Neural progenitor cell (in vitro differentiated cells): ENCODE measurements around the gene KIAA1586. TPM values are rescaled to one million over a fixed set of nuclear protein-coding genes. Genes with fewer than 3 reads are reported as not detected.
"Not testable (repeated sequence)": the region's sequence is repeated elsewhere in the genome, so short reads cannot be mapped to it uniquely, and the experiment has no call there.

Source experiments
- DNase-seq: peaks from one replicate; pipeline ENCODE4 v3.0.0-alpha.2; 2016; ENCODE audit warnings: low spot score
- H2AFZ ChIP-seq: fragments of 200-600 bp; sonication (generic); replicated peaks from 2 replicates; pipeline ENCODE4 v1.6.1; 2016; ENCODE audit warnings: antibody characterized with exemption
- H3F3A ChIP-seq: fragments of 200-600 bp; sonication (generic); 2 replicates; pipeline ENCODE4 v1.6.1; 2016; ENCODE audit warnings: antibody characterized with exemption, low read depth
- H3K27ac ChIP-seq: fragments of 200-600 bp; sonication (generic); 2 replicates; pipeline ENCODE4 v1.5.1; 2016; ENCODE audit warnings: mild to moderate bottlenecking
- H3K27me3 ChIP-seq: fragments of 200-600 bp; sonication (generic); 2 replicates; pipeline ENCODE4 v1.6.1; 2016; ENCODE audit warnings: mild to moderate bottlenecking, moderate library complexity
- H3K36me3 ChIP-seq: fragments of 200-600 bp; sonication (generic); 2 replicates; pipeline ENCODE4 v1.5.1; 2016
- H3K4me1 ChIP-seq: fragments of 200-600 bp; sonication (generic); 2 replicates; pipeline ENCODE4 v1.6.1; 2016; ENCODE audit warnings: mixed run types
- H3K4me2 ChIP-seq: fragments of 200-600 bp; sonication (generic); 2 replicates; pipeline ENCODE4 v1.6.1; 2016
- H3K4me3 ChIP-seq: fragments of 200-600 bp; sonication (generic); 2 replicates; pipeline ENCODE4 v1.5.1; 2016
- H3K79me2 ChIP-seq: fragments of 200-600 bp; sonication (generic); 2 replicates; pipeline ENCODE4 v1.6.1; 2016; ENCODE audit warnings: low read depth
- H3K9ac ChIP-seq: fragments of 200-600 bp; sonication (generic); 2 replicates; pipeline ENCODE4 v1.6.1; 2016
- H3K9me3 ChIP-seq: fragments of 200-600 bp; sonication (generic); 2 replicates; pipeline ENCODE4 v1.5.1; 2016; ENCODE audit warnings: low read depth
- H4K20me1 ChIP-seq: fragments of 200-600 bp; sonication (generic); 2 replicates; pipeline ENCODE4 v1.6.1; 2016; ENCODE audit warnings: low read depth
- H3K27ac Mint-ChIP-seq: 3 replicates; pipeline ENCODE4 v1.8.0; 2021; ENCODE audit warnings: mixed read lengths
- H3K27me3 Mint-ChIP-seq: 2 replicates; pipeline ENCODE4 v1.8.0; 2022; ENCODE audit warnings: low read depth, mild to moderate bottlenecking, inconsistent platforms, moderate library complexity, mixed read lengths; ENCODE audit not compliant: insufficient read depth
- H3K36me3 Mint-ChIP-seq: 3 replicates; pipeline ENCODE4 v1.8.0; 2021; ENCODE audit warnings: mixed read lengths
- H3K4me1 Mint-ChIP-seq: 3 replicates; pipeline ENCODE4 v1.8.0; 2021; ENCODE audit warnings: mixed read lengths
- H3K4me3 Mint-ChIP-seq: 3 replicates; pipeline ENCODE4 v1.8.0; 2021; ENCODE audit warnings: mild to moderate bottlenecking, moderate library complexity, mixed read lengths
- H3K9me3 Mint-ChIP-seq: 3 replicates; pipeline ENCODE4 v1.8.0; 2020; ENCODE audit warnings: mixed read lengths
- EZH2 ChIP-seq: fragments of 200-600 bp; sonication (generic); IDR thresholded peaks from 2 replicates; pipeline ENCODE4 v1.6.1; 2017; ENCODE audit warnings: antibody characterized with exemption, mild to moderate bottlenecking, moderate library complexity
- EZH2phosphoT487 ChIP-seq: fragments of 200-600 bp; sonication (generic); IDR thresholded peaks from 2 replicates; pipeline ENCODE4 v1.6.1; 2017; ENCODE audit warnings: antibody characterized with exemption
- total RNA-seq: library from RNA; depleted of rRNA; stranded (reverse); fragments of >200 nt; gene quantifications from 2 replicates; pipeline ENCODE4 v1.2.3, GENCODE V29; 2015; ENCODE audit warnings: low replicate concordance
- TF ChIP-seq, protein P1 (sequence below): fragments of 200-600 bp; sonication (generic); IDR thresholded peaks from 2 replicates; pipeline ENCODE4 v1.5.1; 2017; ENCODE audit warnings: antibody characterized with exemption, mild to moderate bottlenecking

KIAA1586 gene
- total RNA-seq, 1 donor from 2014 or later = 88.1 TPM

DNA sequence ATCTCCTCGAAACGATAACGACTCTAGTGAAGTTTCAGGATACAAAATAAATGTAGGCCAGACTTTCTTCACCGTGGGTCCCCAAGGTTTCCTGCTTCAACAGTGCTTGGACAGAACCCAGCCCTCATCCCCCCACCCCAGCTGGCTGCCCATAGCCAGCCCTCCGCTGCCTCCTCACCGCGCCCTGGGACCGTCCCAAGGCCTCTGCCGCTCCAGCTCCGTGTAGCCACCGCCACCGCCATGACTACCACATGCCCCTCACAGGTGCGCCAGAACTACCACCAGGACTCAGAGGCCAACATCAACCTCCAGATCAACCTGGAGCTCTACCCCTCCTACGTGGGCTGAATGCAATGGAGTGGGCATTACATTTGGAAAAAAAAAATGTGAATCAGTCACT, 42.2 kb upstream of the KIAA1586 start:
- H3K27me3 ChIP-seq = no peaks in the 10 kb centered on the region
- H4K20me1 ChIP-seq = no peaks in the 10 kb centered on the region
- H3K36me3 ChIP-seq = no peaks in the 10 kb centered on the region
- no peaks in the 10 kb centered on the region for H3K79me2 ChIP-seq
- H3K4me3 Mint-ChIP-seq = no peak overlapping the region
- no peak overlapping the region for H3K4me2 ChIP-seq
- H3K27ac Mint-ChIP-seq = no peak overlapping the region
- no peaks in the 10 kb centered on the region for H3K4me1 ChIP-seq
- TF ChIP-seq EZH2phosphoT487 (no peak), EZH2 (no peak)
- TF ChIP-seq, protein P1, sequence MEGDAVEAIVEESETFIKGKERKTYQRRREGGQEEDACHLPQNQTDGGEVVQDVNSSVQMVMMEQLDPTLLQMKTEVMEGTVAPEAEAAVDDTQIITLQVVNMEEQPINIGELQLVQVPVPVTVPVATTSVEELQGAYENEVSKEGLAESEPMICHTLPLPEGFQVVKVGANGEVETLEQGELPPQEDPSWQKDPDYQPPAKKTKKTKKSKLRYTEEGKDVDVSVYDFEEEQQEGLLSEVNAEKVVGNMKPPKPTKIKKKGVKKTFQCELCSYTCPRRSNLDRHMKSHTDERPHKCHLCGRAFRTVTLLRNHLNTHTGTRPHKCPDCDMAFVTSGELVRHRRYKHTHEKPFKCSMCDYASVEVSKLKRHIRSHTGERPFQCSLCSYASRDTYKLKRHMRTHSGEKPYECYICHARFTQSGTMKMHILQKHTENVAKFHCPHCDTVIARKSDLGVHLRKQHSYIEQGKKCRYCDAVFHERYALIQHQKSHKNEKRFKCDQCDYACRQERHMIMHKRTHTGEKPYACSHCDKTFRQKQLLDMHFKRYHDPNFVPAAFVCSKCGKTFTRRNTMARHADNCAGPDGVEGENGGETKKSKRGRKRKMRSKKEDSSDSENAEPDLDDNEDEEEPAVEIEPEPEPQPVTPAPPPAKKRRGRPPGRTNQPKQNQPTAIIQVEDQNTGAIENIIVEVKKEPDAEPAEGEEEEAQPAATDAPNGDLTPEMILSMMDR = no peak
- no peaks in the 10 kb centered on the region for H3K9me3 ChIP-seq
- no peak overlapping the region for H3K27ac ChIP-seq
- H3K9me3 Mint-ChIP-seq = peaks cover 3% of the 10 kb centered on the region
- no peak for DNase-seq
- H3F3A ChIP-seq = no peaks in the 10 kb centered on the region
- H2AFZ ChIP-seq = no peak overlapping the region
- H3K9ac ChIP-seq = no peak overlapping the region
- no peaks in the 10 kb centered on the region for H3K4me1 Mint-ChIP-seq
- no peaks in the 10 kb centered on the region for H3K36me3 Mint-ChIP-seq
- peaks cover 2% of the 10 kb centered on the region for H3K27me3 Mint-ChIP-seq
- H3K4me3 ChIP-seq = no peak overlapping the region

DNA sequence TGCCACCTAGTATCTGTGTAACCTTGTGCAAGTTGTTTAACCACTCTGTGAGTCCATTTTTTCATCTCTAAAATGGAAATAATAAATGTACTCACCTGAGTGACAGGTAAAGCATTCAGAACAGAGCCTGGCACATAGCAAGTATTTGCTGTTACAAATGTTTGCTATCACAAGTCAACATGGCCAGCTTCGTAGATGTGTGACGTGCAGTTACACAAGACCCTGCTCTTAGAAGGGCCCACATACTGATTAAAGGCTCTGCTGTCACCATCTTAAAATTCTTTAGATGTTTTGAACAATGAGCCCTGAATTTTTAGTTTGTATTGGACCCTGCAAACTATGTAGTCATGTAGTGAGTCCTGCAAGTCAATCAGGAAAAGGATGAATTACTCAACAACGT, 40.4 kb upstream of the KIAA1586 start:
- Mint-ChIP-seq H3K27me3 (peaks cover 2% of the 10 kb centered on the region), H3K36me3 (no peaks in the 10 kb centered on the region), H3K4me1 (no peaks in the 10 kb centered on the region), H3K27ac (no peak overlapping the region), H3K9me3 (no peaks in the 10 kb centered on the region), H3K4me3 (no peak overlapping the region)
- Histone ChIP-seq H4K20me1 (no peaks in the 10 kb centered on the region), H2AFZ (no peak overlapping the region), H3K27me3 (no peaks in the 10 kb centered on the region), H3K4me2 (no peak overlapping the region), H3K9me3 (no peaks in the 10 kb centered on the region), H3K36me3 (no peaks in the 10 kb centered on the region), H3K4me3 (no peak overlapping the region), H3K9ac (no peak overlapping the region), H3K4me1 (no peaks in the 10 kb centered on the region), H3F3A (no peaks in the 10 kb centered on the region), H3K27ac (no peak overlapping the region), H3K79me2 (no peaks in the 10 kb centered on the region)
- TF ChIP-seq EZH2phosphoT487 (no peak), EZH2 (no peak)
- TF ChIP-seq, protein P1 = no peak
- no peak for DNase-seq

DNA sequence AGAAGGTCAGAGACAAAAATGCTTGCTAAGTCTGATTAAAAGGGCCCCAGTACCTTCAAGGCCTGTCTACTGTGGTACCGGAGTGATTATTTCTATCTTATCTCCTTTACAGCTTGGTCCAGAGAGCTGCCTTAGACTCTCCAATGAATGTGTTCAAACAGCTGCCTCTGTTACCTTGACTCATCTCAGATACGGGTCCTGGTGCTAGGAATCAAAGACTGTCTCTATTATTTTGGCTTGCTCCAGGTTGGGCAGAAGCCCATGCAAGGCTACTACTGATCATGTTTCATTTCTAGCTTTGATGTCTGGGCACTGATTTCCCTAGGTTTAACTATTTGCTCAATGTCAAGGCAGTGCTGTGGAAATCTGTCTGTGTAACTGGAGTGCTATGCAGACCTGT, 38.4 kb upstream of the KIAA1586 start:
- not testable (repeated sequence) for DNase-seq, H3K27ac Mint-ChIP-seq, H3K9me3 ChIP-seq, H2AFZ ChIP-seq, H3K36me3 ChIP-seq, H3K9ac ChIP-seq, H3K4me1 Mint-ChIP-seq, H3K79me2 ChIP-seq, H3F3A ChIP-seq, H3K36me3 Mint-ChIP-seq, H3K27ac ChIP-seq, H3K4me2 ChIP-seq, H4K20me1 ChIP-seq, H3K4me1 ChIP-seq, H3K4me3 Mint-ChIP-seq, H3K4me3 ChIP-seq, H3K27me3 ChIP-seq, H3K9me3 Mint-ChIP-seq, H3K27me3 Mint-ChIP-seq

DNA sequence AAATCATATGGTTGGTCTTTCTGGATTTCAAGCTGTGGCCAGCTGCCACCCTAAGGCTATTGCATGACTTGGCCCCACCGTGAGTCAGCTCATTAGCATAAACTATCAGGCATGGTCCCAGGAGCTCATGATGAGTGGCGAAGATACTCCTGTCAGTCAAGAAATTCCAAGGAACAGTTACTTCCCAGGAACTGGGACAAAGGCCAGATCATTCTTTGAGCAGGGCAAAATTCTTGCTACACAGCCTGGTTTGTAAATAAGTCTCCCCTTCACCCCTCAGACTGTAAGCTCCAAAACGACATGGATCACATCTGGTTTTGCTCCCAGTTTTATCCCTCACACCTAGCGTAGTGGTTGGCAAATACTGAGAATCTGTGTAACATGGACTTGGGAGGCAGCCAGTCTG, 33.0 kb upstream of the KIAA1586 start:
- H3K27ac Mint-ChIP-seq = no peak overlapping the region
- H3K4me2 ChIP-seq = no peak overlapping the region

More for the DNA sequence above, 33.0 kb upstream of the KIAA1586 start:
- no peaks in the 10 kb centered on the region for H4K20me1 ChIP-seq
- H3K9me3 Mint-ChIP-seq = no peaks in the 10 kb centered on the region
- no peaks in the 10 kb centered on the region for H3K27me3 ChIP-seq
- H3F3A ChIP-seq = no peaks in the 10 kb centered on the region
- no peak for DNase-seq
- H3K4me1 ChIP-seq = peaks cover 10% of the 10 kb centered on the region
- H3K4me1 Mint-ChIP-seq = no peaks in the 10 kb centered on the region
- H3K27ac ChIP-seq = no peak overlapping the region
- no peaks in the 10 kb centered on the region for H3K79me2 ChIP-seq
- no peak overlapping the region for H3K4me3 ChIP-seq
- H2AFZ ChIP-seq = no peak overlapping the region
- H3K36me3 ChIP-seq = no peaks in the 10 kb centered on the region
- H3K36me3 Mint-ChIP-seq = no peaks in the 10 kb centered on the region
- no peak overlapping the region for H3K9ac ChIP-seq
- H3K4me3 Mint-ChIP-seq = no peak overlapping the region
- no peaks in the 10 kb centered on the region for H3K9me3 ChIP-seq
- TF ChIP-seq, protein P1 = no peak
- TF ChIP-seq EZH2phosphoT487 (no peak), EZH2 (no peak)
- no peaks in the 10 kb centered on the region for H3K27me3 Mint-ChIP-seq
